HG03066 (cell line): ENCODE measurements around the gene BIVM.
"Not testable (repeated sequence)": the region's sequence is repeated elsewhere in the genome, so short reads cannot be mapped to it uniquely, and the experiment has no call there.

Experiments used
- ATAC-seq: cut with Tn5 transposase; IDR thresholded peaks from one replicate; pipeline ENCODE4 v1.9.1; 2021; ENCODE audit warnings: low read depth; ENCODE audit not compliant: unreplicated experiment

Gene BIVM, protein sequence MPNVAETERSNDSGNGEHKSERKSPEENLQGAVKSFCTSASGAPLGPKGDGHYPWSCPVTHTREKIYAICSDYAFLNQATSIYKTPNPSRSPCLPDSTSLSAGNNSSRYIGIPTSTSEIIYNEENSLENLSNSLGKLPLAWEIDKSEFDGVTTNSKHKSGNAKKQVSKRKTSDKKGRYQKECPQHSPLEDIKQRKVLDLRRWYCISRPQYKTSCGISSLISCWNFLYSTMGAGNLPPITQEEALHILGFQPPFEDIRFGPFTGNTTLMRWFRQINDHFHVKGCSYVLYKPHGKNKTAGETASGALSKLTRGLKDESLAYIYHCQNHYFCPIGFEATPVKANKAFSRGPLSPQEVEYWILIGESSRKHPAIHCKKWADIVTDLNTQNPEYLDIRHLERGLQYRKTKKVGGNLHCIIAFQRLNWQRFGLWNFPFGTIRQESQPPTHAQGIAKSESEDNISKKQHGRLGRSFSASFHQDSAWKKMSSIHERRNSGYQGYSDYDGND

DNA sequence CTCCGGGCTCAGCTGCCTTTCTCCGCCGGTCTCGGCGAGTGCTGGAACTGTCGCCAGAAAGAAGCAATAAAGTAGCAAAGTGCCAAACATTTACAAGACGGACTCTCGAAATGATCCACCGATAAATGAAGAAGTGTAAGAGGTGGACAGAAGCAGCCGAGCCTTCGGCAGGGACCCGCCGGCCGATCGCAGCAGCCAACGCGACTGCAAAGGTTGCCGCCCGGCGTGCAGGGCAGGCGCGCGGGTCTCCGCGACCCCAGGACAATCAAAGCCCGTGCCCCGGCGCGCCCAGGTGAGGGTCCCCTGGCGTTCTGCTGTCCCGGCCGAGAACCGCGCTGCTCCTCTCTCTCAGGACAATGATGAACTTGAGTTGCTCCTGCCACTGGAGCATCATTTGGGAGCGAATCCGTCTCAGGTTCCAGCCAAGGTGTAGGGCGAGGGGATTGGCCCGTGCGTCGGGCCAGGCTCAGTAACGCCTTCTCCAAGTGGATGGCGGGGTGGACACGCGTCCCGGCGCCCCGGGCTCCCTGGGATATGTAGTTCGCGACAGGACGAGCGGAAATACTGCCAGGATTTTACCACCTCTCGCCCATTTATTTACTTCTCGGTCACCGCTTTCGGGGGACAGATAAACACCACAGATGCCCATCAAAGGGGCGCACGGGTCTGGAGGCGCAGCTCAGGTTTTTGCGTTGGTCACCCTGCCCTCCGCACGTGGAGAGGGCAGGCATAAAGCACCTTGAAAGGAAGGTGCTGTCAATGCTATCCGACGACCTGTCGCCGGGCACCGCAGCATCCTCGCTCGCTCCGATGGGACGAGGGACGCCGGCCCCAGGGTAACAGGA lies at the start of gene BIVM, which contains the start of gene POGLUT2:
Gene BIVM (plus strand): TSS at position 539 of the 845 bp plus-strand sequence. CDS start 8,149 bp downstream, outside the sequence.
Gene POGLUT2 (minus strand): TSS at position 396 of the 845 bp plus-strand sequence. CDS start 306 bp downstream, at position 90.
- ATAC-seq = peak; percentile 84

DNA sequence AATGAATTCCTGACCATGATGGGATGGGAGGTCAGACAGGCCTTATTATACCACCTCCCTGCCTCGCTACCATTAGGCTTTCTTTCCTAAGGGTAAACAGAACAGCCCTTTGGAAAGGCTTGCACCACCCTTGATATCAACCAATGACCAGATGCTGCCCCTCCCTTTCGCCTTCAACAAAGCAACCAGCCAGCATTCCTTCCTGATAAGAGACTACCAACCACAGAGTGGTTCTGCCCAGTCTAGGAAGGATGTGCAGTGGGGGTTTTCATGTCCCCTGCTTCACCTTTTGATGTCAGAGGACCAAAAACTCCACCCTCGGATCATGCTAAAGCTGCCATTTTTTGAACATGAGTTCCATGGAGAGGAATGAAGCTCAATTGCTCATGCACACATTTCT lies 47.0 kb upstream of the BIVM start:
- ATAC-seq = no peak

DNA sequence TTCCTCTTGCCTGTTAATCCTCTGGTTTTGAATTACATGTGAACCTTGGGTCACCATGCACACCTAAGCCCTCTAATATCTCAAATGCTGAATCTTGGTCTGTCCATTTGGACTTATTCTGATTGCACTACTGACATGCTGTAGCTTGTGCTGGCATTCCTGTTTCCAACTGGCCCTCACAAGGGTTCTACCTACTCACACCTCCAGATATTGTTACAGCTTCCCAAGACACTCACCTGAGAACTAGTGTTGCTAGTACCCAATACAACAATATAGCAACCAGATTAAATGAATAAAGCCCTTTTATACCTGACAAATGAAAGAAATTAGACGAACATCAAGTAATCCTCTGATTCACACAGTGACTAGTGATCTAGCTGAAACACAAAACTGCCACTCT lies 41.9 kb upstream of the BIVM start:
- no peak for ATAC-seq

DNA sequence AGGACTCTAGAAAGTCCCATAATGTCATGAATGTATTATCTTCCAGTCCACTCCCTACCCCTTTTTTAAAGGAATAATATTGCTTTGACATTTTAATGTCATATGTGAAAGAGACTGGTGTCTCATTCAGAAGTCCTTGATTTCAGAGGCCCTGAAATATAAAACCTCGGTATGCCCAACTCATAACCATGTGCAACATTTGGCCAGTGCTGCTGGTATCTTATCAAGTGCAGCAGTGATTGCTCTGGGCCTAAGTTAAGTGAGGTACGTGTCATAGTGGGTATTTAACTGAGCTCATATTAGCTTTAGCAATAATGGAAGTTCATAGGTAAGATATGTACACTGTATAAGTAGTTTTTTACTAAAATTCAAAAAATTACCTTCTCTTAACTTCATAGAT lies 40.1 kb upstream of the BIVM start:
- ATAC-seq = no peak

DNA sequence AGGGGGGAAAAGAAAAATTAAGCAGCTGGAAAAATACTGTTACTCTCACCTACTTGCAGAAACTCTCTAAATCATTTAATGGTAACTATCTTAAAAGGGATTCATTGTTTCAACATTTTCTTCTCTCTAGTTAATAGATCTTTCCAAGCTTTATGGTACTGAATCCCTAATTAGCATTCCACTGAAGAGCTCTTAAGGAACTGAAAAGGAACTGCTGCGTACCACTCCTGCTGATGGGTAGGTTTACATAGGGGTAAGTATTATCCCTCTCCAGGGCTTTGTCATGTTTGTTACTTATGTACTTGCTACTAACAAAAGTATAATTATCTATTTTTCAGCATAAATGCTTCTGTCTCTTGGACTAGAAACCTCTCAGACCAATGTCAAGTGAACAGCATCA lies 37.8 kb upstream of the BIVM start:
- ATAC-seq = no peak

DNA sequence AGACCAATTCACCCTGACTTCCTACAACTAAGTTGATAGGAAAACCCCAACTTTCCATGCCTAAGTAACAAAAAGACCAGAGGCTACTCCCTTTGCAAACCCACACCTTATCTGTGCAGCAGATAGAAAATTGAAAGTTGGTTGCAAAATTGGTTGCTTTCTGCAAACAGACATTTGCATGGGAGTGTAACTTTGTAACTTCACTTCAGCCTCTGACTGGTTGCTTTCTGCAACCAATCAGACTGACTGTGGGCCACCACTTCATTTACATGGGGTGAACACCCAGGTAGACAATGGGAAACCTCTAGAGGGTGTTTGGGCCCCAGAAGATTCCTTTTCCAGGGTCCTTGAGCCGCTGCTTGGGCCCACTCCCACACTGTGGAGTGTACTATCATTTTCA lies 35.2 kb upstream of the BIVM start:
- no peak for ATAC-seq

DNA sequence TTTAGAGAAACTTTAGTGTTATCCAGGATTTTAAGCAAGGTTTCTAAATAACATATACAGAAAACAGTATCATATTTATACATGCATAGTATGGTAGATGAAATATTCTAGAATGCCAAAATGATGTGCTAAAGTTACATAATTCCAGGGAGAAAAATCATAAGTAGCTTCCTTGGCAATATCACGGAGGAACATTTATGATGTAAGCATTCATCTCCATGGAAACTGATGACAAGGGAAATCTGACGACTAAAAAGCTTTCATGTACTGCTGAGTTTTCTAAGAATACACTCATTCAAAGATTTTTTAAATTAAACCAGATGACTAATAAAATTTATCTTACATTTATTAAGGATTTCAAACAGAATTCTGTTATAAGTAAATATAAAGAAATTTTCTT lies 30.0 kb upstream of the BIVM start:
- no peak for ATAC-seq

DNA sequence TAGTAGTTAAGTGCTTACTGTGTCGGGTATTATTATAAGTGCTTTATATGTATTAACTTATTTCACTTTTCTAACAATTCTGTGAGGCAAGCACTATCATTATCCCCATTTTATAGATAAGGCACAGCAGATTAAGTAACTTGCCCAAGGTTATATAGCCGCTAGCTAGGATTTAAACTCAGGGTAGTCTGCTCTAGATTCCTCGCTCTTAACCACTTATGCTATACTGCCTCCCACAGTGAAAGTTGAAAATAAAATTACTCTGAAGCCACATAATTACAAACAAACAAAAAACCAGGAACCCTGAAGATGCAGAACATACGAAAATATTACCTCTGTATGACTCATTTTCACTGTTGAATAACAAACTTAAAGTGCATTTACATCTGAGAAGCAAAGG lies 29.2 kb upstream of the BIVM start:
- no peak for ATAC-seq

DNA sequence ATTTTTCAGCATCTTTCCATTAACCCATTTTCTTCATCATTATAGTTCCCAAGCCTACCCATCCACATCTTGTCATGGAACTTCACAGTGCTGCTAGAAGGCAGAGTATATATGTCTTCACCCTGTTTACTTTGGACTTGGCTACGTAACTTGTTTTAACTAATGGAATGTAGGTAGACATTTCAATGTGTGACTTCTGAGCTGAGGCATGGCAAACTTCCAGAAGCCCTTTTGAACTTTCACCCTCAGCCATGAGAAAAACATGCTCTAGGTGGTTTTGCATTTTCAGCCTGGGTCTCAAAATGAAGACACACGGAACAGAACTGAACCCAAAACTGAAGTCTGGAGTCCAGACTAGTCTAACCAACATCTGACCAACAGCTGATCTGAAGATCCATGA lies 28.5 kb upstream of the BIVM start:
- no peak for ATAC-seq

DNA sequence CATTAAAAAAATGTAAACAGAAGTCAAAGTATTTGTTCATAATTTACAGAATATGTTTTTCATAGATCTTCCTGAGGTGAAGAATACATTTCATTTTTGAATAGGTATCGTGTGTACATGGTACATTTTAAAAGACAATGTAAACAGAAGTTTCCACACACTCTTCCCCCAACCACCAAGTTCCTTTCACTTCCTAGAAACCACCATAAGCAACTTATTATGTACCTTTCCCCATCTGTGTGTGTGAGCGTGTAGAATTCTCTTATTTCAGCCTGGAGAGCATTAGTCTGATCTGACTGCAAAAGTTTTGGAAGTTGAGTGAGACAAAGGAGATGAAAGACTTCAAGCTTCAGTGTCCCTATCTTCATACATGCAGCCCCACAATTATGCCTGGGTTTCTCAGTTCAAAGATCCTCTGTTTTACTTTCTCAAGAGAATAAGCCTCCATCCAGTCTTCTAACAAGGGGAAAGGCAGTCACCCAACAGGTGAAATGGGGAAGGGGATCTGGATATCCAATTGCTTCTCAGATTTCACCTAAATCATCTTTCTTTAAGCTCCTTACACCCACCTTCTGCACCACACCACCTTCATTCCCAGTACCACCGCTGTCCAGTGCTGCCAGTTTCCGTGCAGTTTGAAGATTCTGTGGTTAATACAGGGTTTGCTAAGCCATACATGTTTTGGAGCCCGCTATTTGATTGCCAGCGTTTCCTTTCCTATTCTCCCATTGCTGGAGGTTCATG lies 27.4 kb upstream of the BIVM start:
- ATAC-seq = no peak

DNA sequence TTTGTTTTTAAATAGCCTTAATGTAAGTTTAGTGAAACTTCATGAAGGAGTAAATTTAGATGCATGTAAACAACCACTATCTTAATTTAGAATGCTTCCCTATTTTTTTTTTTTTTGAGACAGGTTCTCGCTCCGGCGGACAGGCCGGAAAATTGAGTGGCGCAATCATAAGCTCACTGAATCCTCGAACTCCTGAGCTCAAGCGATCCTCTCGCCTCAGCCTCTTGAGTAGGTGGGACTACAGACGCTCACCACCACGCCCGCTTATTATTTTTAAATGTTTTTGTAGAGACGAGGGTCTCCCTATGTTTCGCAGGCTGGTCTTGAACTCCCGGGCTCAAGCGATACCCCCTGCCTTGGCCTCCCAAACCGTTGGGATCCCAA lies 26.9 kb upstream of the BIVM start:
- ATAC-seq = no peak

DNA sequence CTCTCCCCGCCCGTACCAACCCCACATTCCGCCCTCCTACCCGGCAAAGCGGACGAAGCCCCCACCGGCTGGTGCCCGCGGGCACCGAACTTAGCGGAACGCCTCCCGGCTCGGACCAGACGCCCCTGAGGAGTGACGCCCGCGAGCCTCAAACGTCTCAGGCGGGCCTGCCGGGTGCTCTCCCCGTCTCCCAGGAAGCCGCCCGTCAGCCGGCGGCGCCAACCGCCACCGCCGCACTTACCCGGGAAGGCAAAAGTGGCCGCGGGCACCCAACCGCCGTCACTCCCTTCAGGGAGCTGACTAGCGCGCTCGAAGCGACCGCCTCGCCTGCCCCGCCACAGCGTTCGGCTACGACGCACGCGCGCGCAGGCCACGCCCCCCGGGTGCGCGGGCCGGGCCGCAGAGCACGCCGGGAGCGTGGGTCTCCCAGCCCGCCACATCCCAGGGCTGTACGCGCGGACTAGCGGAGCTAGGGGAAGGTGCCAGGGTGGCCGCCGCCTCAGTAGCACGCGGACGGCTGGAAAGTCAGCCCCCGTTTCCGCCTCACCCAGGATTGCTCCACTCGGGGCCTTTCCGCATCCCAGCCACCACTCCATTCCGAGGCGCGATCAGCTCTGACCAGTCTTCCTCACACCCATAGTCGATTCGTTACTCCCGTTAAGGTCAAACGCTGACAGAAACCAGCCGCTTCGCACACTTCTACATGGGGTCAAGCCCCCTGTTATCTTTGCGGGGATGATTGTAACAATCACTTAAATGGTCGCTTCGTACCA lies 25.3 kb upstream of the BIVM start, which contains the start of gene TEX30:
Gene TEX30 (minus strand): TSS at position 346 of the 773 bp plus-strand sequence. CDS start 3,760 bp downstream, outside the sequence.
- peak; percentile 87 for ATAC-seq

DNA sequence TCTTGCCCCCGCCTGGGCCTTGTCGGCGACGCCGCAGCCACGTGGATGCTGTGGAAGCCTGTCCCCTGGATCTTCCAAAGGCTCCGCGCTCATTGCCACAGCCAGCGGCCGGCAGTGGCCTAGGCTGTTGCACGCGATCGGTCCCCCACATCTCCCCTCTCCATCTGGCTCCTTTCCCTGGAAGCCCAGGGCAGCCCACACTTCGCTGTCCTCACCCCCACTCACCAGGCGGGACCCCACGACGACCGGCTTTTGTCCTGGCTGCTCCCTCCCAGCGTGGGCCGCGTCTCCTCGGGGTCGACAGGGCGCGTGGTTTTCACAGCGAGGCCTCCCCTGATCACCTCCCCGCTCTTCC lies 24.7 kb upstream of the BIVM start:
- no peak for ATAC-seq

DNA sequence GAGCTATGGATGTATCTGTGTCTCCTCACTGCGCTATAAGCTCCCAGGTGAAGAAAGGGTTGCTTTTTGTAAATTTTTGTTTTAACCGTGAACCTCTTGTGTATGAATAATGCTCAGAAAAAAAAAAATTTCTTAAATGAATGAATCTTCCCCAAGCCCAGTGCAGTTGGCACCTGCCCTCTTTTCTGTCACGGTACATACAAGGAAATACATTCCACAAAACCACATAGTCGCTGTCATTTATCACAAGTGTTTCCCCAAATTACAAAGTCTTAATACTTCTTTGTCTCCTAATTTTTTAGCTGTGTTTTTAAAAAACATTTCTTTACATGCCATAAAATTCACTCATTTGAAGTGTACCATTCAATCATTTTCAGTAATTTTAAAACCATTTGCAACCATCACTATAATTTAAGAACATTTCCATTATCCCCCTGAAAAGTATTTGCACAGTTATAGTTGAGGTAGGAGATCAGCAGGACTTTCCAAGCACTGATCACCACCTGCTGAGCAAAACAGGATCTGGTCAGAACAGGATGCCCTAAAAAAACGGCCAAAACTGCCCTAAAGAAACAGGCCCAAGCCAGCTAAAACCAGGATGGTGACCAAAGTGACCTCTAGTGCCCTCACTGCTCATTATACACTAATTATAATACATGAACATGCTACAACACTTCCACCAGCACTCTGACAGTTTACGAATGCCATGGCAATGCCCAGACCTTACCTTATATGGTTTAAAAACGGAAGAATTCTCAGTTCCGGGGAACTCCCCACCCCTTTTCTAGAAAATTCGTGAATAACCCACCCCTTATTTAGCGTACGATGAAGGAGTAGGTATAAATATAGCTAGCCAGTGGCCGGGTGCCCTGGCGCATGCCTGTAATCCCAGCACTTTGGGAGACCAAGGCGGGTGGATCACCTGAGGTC lies 24.1 kb upstream of the BIVM start:
- no peak for ATAC-seq

DNA sequence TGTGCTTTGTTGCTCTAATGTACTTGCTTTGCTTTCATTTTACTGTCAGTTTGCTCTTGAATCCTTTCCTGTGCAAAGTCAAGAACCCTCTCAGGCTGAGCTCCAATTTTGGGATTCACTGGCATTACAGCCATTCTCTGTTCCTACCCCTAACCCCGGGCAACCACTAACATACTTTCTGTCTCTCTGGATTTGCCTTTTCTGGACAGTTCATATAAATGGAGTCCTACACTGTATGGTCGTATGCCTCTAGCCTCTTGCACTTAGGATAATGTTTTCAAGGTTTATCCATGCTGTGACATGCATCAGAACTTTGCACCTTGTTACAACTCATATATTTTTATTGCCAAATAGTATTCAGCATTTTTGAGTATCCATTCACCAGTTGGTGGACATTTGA lies 22.6 kb upstream of the BIVM start:
- ATAC-seq = no peak

DNA sequence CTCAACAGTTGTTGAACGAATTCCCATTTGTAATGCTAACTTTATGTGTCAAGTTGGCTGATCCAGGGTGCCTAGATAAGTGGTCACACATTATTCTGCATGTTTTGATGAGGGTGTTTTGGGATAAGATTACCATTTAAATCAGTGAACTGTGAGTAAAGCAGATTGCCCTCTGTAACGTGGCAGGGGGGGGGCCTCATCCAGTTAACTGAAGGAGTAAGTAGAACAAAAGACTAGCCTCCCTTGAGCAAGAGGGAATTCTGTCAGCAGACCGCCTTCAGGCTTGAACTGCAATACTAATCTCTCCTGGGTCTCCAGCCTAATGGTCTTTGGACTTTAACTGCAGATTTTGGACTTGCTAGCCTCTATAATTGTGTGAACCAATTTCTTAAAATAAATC lies 21.2 kb upstream of the BIVM start:
- no peak for ATAC-seq

DNA sequence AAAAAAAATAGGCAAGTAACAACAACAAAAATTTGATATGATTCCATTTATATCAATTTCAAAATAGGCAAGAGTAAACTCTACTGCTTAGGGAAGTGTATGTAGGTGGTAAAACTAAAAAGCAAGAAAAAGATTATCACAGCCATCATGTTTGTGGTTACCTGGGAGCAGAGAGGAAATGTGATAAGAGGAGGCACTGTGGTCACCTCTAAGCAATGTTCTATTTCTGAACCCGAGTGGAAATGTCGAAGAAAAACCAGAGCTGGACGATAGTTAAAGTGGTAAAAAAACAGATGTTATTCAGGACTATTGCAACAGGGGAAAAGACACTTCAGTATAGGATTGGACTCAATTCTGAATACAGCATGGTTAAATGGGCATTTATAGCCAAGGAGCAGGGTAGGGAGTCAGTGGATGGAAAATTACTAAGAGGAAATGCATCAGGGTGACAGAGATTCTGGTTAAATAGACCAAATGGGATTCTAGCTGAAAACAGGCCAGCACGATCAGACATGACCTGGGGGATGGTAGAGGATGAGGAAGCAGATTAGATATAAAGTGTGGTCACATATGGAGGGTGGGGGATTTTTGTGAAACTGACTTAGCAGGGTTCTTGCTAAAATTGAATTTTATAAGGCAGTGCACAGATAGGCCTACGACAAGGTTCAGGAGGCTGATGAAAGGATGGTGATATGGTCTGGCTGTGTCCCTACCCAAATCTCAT lies 19.3 kb upstream of the BIVM start:
- ATAC-seq = no peak

DNA sequence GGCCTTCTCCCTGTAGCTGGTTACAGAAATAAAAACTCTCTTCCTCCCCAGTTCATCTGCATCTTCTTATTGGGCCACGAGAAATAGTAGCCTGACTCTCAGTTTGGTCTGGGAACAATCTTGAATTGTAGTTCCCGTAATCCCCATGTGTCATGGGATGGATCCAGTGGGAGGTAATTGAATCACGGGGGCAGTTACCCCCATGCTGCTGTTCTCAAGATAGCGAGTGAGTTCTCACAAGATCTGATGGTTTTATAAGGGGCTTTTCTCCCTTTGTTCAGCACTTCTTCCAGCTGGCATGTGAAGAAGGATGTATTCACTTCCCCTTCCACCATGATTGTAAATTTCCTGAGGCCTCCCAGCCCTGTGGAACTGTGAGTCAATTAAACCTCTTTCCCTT lies 18.3 kb upstream of the BIVM start:
- ATAC-seq = not testable (repeated sequence)
